Astrocyte (in vitro differentiated cells and primary cell): ENCODE measurements around the gene TAF4. TPM values are rescaled to one million over a fixed set of nuclear protein-coding genes. Genes with fewer than 3 reads are reported as not detected.
A peak's percentile ranks its signal among the peaks of the same experiment; 100 is the strongest.

Source experiments
- DNase-seq: peaks from one replicate; pipeline ENCODE4 v3.0.0-alpha.2; 2010; ENCODE audit warnings: low read depth
- FAIRE-seq: peaks from 2 replicates; lab custom pipeline; 2011; peaks lifted over from hg19 to GRCh38; lab: Jason Lieb, UNC
- H2AFZ ChIP-seq: 2 replicates; pipeline ENCODE4 v1.6.0; 2012; ENCODE audit warnings: low read depth, low read length, inconsistent platforms
- H3K27ac ChIP-seq: 2 replicates; pipeline ENCODE4 v1.5.1; 2011; ENCODE audit warnings: low read depth, low read length, inconsistent platforms
- H3K27me3 ChIP-seq: 2 replicates; pipeline ENCODE4 v1.6.0; 2011; ENCODE audit warnings: low read length, inconsistent platforms; ENCODE audit not compliant: insufficient read depth
- H3K36me3 ChIP-seq: 2 replicates; pipeline ENCODE4 v1.5.1; 2011; ENCODE audit warnings: low read length, inconsistent platforms; ENCODE audit not compliant: insufficient read depth
- H3K4me1 ChIP-seq: 2 replicates; pipeline ENCODE4 v1.5.1; 2011; ENCODE audit warnings: low read length, inconsistent platforms; ENCODE audit not compliant: insufficient read depth
- H3K4me2 ChIP-seq: 2 replicates; pipeline ENCODE4 v1.6.0; 2012; ENCODE audit warnings: low read length, inconsistent platforms
- H3K4me3 ChIP-seq: 2 replicates; pipeline ENCODE4 v1.5.1; 2011; ENCODE audit warnings: low read depth, mild to moderate bottlenecking, low read length, inconsistent platforms; ENCODE audit not compliant: insufficient read depth
- H3K79me2 ChIP-seq: 2 replicates; pipeline ENCODE4 v1.6.0; 2012; ENCODE audit warnings: mild to moderate bottlenecking, low read length, inconsistent platforms; ENCODE audit not compliant: insufficient read depth
- H3K9ac ChIP-seq: 2 replicates; pipeline ENCODE4 v1.6.0; 2012; ENCODE audit warnings: mild to moderate bottlenecking, low read length, inconsistent platforms
- H3K9me3 ChIP-seq: 2 replicates; pipeline ENCODE4 v1.5.1; 2012; ENCODE audit warnings: low read depth, mild to moderate bottlenecking, low read length, inconsistent platforms; ENCODE audit not compliant: insufficient read depth
- H4K20me1 ChIP-seq: 2 replicates; pipeline ENCODE4 v1.6.0; 2012; ENCODE audit warnings: low read length, inconsistent platforms; ENCODE audit not compliant: insufficient read depth
- H3K27ac Mint-ChIP-seq: one replicate; pipeline ENCODE4 v1.8.0; 2021; ENCODE audit warnings: mild to moderate bottlenecking, mixed read lengths; ENCODE audit not compliant: unreplicated experiment
- H3K27me3 Mint-ChIP-seq: one replicate; pipeline ENCODE4 v1.8.0; 2021; ENCODE audit warnings: low read depth, mixed read lengths; ENCODE audit not compliant: unreplicated experiment
- H3K36me3 Mint-ChIP-seq: one replicate; pipeline ENCODE4 v1.8.0; 2021; ENCODE audit warnings: low read depth, mixed read lengths; ENCODE audit not compliant: unreplicated experiment
- H3K4me1 Mint-ChIP-seq: one replicate; pipeline ENCODE4 v1.8.0; 2021; ENCODE audit warnings: low read depth, mixed read lengths; ENCODE audit not compliant: unreplicated experiment
- H3K4me3 Mint-ChIP-seq: one replicate; pipeline ENCODE4 v1.8.0; 2021; ENCODE audit warnings: mild to moderate bottlenecking, moderate library complexity, mixed read lengths; ENCODE audit not compliant: unreplicated experiment
- H3K9me3 Mint-ChIP-seq: one replicate; pipeline ENCODE4 v1.8.0; 2021; ENCODE audit warnings: mild to moderate bottlenecking, mixed read lengths; ENCODE audit not compliant: unreplicated experiment
- EZH2 ChIP-seq: IDR thresholded peaks from 2 replicates; pipeline ENCODE4 v1.6.1; 2012; ENCODE audit warnings: mild to moderate bottlenecking, low read length, inconsistent platforms; ENCODE audit not compliant: insufficient read depth
- total RNA-seq: library from RNA; stranded (reverse); gene quantifications from 2 replicates; pipeline ENCODE4 v1.2.1, GENCODE V29; 2021
- TF ChIP-seq, protein P1 (sequence below): IDR thresholded peaks from 2 replicates; pipeline ENCODE4 v1.5.1; 2011; ENCODE audit warnings: low read depth, mild to moderate bottlenecking, inconsistent platforms, low read length, moderate library complexity; ENCODE audit not compliant: insufficient read depth

Gene TAF4
- total RNA-seq, 1 donor from 2014 or later = 11.8 TPM

DNA sequence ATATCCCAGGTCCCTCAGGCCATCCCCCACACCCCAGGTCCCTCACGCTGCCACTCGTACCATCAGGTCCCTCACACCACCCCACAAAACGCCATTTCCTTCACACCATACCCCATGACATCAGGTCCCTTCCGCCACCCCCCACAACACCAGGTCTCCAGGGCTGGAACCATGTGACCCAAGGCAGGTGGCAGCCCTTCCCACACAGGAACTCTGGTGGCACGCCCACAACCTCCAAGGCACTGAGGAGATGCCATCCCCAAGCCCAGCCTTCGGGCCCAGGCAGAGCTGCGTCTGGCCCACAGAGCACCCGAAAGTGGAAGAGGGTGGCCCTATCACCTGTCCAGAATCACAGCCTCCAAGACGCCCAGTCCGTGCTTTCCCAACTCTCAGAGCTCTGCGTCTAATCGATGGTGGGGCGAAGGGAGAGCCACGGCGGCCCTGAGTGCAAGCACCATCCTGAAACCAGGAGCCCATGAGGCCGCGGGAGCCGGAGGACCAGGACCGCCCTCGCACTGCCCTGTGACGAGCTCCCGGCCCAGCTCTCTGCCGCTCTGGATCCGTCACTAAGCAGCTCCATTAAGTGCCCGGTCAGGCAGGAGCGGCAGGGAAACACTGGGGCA, 12.7 kb downstream of the TAF4 start:
- H3K4me3 ChIP-seq = no peak overlapping the region
- peaks cover 92% of the 10 kb centered on the region for H4K20me1 ChIP-seq
- Mint-ChIP-seq H3K27ac (no peak overlapping the region), H3K36me3 (peaks cover 2% of the 10 kb centered on the region), H3K4me3 (no peak overlapping the region), H3K4me1 (peaks cover 2% of the 10 kb centered on the region), H3K27me3 (no peaks in the 10 kb centered on the region), H3K9me3 (no peaks in the 10 kb centered on the region)
- DNase-seq = no peak
- H3K4me1 ChIP-seq = no peaks in the 10 kb centered on the region
- no peak for FAIRE-seq
- no peaks in the 10 kb centered on the region for H3K9me3 ChIP-seq
- H2AFZ ChIP-seq = no peak overlapping the region
- H3K36me3 ChIP-seq = no peaks in the 10 kb centered on the region
- H3K4me2 ChIP-seq = no peak overlapping the region
- no peak overlapping the region for H3K27ac ChIP-seq
- H3K79me2 ChIP-seq = peaks cover 91% of the 10 kb centered on the region
- TF ChIP-seq, protein P1, sequence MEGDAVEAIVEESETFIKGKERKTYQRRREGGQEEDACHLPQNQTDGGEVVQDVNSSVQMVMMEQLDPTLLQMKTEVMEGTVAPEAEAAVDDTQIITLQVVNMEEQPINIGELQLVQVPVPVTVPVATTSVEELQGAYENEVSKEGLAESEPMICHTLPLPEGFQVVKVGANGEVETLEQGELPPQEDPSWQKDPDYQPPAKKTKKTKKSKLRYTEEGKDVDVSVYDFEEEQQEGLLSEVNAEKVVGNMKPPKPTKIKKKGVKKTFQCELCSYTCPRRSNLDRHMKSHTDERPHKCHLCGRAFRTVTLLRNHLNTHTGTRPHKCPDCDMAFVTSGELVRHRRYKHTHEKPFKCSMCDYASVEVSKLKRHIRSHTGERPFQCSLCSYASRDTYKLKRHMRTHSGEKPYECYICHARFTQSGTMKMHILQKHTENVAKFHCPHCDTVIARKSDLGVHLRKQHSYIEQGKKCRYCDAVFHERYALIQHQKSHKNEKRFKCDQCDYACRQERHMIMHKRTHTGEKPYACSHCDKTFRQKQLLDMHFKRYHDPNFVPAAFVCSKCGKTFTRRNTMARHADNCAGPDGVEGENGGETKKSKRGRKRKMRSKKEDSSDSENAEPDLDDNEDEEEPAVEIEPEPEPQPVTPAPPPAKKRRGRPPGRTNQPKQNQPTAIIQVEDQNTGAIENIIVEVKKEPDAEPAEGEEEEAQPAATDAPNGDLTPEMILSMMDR = no peak
- no peak for TF ChIP-seq EZH2
- H3K9ac ChIP-seq = no peak overlapping the region
- H3K27me3 ChIP-seq = no peaks in the 10 kb centered on the region

DNA sequence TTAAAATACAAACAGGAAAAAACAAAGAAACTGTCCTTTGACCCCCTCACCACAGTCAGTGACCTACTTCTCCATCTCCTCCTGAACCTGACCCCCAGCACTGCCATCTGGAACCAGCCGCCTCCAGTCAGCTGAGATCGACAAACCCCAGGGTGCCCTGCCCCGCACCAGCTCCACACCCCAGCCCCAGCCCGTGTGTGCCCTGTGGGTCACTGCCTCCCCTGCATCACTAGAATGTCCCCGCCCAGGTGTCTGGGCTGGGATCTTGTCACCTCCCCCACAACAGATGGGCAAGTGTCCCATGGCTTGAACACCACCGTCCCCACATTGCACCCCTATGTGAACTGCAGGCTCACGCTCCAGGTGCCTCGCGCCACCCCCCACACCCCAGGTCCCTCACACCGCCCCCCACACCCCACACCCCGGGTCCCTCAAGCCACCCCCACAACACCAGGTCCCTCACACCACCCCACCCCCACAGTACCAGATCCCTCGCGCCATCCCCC, 13.3 kb downstream of the TAF4 start:
- no peak for TF ChIP-seq EZH2
- TF ChIP-seq, protein P1 = no peak
- peaks cover 2% of the 10 kb centered on the region for H3K36me3 Mint-ChIP-seq
- Histone ChIP-seq H3K4me3 (no peak overlapping the region), H3K79me2 (peaks cover 95% of the 10 kb centered on the region), H3K4me2 (no peak overlapping the region), H3K27ac (no peak overlapping the region), H4K20me1 (peaks cover 97% of the 10 kb centered on the region), H3K36me3 (no peaks in the 10 kb centered on the region), H3K4me1 (no peaks in the 10 kb centered on the region), H2AFZ (no peak overlapping the region), H3K9ac (no peak overlapping the region), H3K27me3 (no peaks in the 10 kb centered on the region), H3K9me3 (no peaks in the 10 kb centered on the region)
- H3K4me3 Mint-ChIP-seq = peak overlapping the region; percentile 11
- H3K4me1 Mint-ChIP-seq = peaks cover 2% of the 10 kb centered on the region
- H3K9me3 Mint-ChIP-seq = no peaks in the 10 kb centered on the region
- FAIRE-seq (no peak), DNase-seq (no peak)
- no peaks in the 10 kb centered on the region for H3K27me3 Mint-ChIP-seq
- no peak overlapping the region for H3K27ac Mint-ChIP-seq

DNA sequence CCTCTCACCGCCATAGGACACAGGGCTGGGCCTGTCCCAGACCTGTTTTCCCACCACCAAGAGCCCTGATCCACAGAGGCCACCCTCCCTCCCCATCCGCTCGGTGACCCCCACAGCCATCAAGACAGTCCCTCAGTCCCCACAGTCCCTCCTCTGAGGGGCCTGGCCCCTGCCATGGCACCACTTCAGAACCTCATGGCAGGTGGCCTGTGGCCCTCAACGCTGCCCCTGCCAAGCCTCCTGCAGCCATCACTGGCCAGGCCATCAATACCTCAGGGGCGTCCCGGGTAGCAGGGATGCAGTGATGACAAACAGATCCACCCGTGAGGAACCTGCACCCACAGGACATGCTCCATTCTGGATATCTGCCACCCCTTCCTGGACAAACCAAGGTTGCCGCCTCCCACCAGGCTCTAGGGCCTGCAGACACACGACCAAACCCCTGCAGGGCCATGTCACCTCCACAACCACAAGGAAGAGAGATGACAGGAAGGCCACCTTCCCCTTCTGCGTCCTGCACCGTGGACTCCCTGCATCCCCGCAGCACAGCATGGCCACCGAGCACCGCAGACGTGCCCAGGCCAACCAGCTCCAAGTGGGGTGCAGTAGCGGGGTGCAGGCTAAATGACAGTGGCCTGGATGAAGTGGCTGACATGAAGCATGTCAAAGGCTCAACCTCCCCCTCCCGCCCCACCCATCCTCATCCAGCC, 14.0 kb downstream of the TAF4 start:
- Mint-ChIP-seq H3K36me3 (peaks cover 2% of the 10 kb centered on the region), H3K9me3 (no peaks in the 10 kb centered on the region), H3K27me3 (no peaks in the 10 kb centered on the region), H3K4me3 (no peak overlapping the region), H3K27ac (no peak overlapping the region), H3K4me1 (peaks cover 2% of the 10 kb centered on the region)
- FAIRE-seq (no peak), DNase-seq (no peak)
- Histone ChIP-seq H3K36me3 (no peaks in the 10 kb centered on the region), H3K9me3 (no peaks in the 10 kb centered on the region), H3K27ac (no peak overlapping the region), H2AFZ (no peak overlapping the region), H4K20me1 (peaks cover 97% of the 10 kb centered on the region), H3K9ac (no peak overlapping the region), H3K79me2 (peaks cover 95% of the 10 kb centered on the region), H3K4me3 (no peak overlapping the region), H3K4me1 (no peaks in the 10 kb centered on the region), H3K4me2 (no peak overlapping the region), H3K27me3 (no peaks in the 10 kb centered on the region)
- TF ChIP-seq, protein P1 = no peak
- TF ChIP-seq EZH2 = no peak
